Testis (tissue), 3 donors: ENCODE measurements around the gene PEX10. TPM values are rescaled to one million over a fixed set of nuclear protein-coding genes. Genes with fewer than 3 reads are reported as not detected.

Experiments
- DNase-seq: peaks from one replicate; pipeline ENCODE4 v3.0.0-alpha.2; 2019
- H3K27ac ChIP-seq, 2 donors: fragments of 200-600 bp; sonication (generic); one replicate each; pipeline ENCODE4 v1.5.1; 2019
- H3K27me3 ChIP-seq: fragments of 200-600 bp; sonication (generic); one replicate; pipeline ENCODE4 v1.5.1; 2019
- H3K36me3 ChIP-seq: fragments of 200-600 bp; sonication (generic); one replicate; pipeline ENCODE4 v1.5.1; 2017; ENCODE audit warnings: low read depth; ENCODE audit errors: missing control alignments
- H3K4me1 ChIP-seq: fragments of 200-600 bp; sonication (generic); one replicate; pipeline ENCODE4 v1.5.1; 2019
- H3K4me3 ChIP-seq, 2 donors: fragments of 200-600 bp; sonication (generic); one replicate each; pipeline ENCODE4 v1.5.1; 2017 to 2019
- H3K9me3 ChIP-seq: fragments of 200-600 bp; sonication (generic); one replicate; pipeline ENCODE4 v1.5.1; 2017
- CTCF ChIP-seq, 3 experiments: fragments of 450-650 bp in 2 of 3; fragments of 200-600 bp in 1 of 3; sonication (generic) in 1 of 3; IDR thresholded peaks; one replicate each; pipeline ENCODE4 v1.5.1; 2016 to 2019; ENCODE audit warnings: antibody characterized with exemption in 3 of 3, mild to moderate bottlenecking in 2 of 3, moderate library complexity in 1 of 3
- POLR2A ChIP-seq: fragments of 450-650 bp; IDR thresholded peaks from one replicate; pipeline ENCODE4 v1.6.1; 2017; ENCODE audit warnings: antibody characterized with exemption, mild to moderate bottlenecking, moderate library complexity
- WGBS, 2 donors: methylation state at CpG; one replicate each; pipeline ENCODE4 v1.1.5; 2018; 5-methylcytosine and 5-hydroxymethylcytosine counted together
- intact Hi-C: fragments of 100-400 bp; cut with DNase I; formaldehyde crosslinking; loops from one replicate; pipeline ENCODE4 v1.15.1; 2023; ENCODE audit warnings: low total_unique reads
- polyA plus RNA-seq: library from polyadenylated mRNA; stranded (reverse); fragments of 350-450 nt; fragmentation: Illumina TruSeq; extraction: RNeasy Lipid Tissue Mini Kit (QIAGEN cat#74804); gene quantifications from one replicate; pipeline ENCODE4 v1.2.3, GENCODE V29; 2014; ENCODE audit warnings: low read depth, low replicate concordance; ENCODE audit not compliant: insufficient read depth
- total RNA-seq, 2 donors: library from RNA; depleted of rRNA; stranded (reverse); fragments of >200 nt; gene quantifications; one replicate each; pipeline ENCODE4 v1.2.3, GENCODE V29; 2016

The PEX10 gene
- total and polyA plus RNA-seq, 3 donors from 2014 or later: 49.5 to 52.8 (median 50.4) TPM

GRCh38 chr1:2458687-2459086, 46.3 kb upstream of the PEX10 start:
- intact Hi-C loops: no loop called here
- no peak for TF ChIP-seq CTCF (IDR thresholded peaks at IDR 0.05)
- no peak for TF ChIP-seq POLR2A
- Histone ChIP-seq H3K4me3 (no peak overlapping the region), H3K9me3 (no peaks in the 10 kb centered on the region), H3K27me3 (no peaks in the 10 kb centered on the region), H3K27ac (no peak overlapping the region), H3K4me1 (peaks cover 10% of the 10 kb centered on the region), H3K36me3 (no peaks in the 10 kb centered on the region)
- DNase-seq: no peak
- WGBS, 2 donors: 82 to 94% methylated on average over 6 to 18 of the region's 18 CpGs

- no peaks in the 10 kb centered on the region for H3K36me3 ChIP-seq
- H3K4me3 ChIP-seq: no peak overlapping the region
- H3K27me3 ChIP-seq: no peaks in the 10 kb centered on the region
- no peak for TF ChIP-seq POLR2A
- TF ChIP-seq CTCF (IDR thresholded peaks at IDR 0.05): no peak
- 87 to 92% methylated on average over 16 to 17 of the region's 17 CpGs for WGBS, 2 donors
- no peaks in the 10 kb centered on the region for H3K9me3 ChIP-seq
- DNase-seq: no peak
- intact Hi-C loops: no loop called here
- no peak overlapping the region for H3K27ac ChIP-seq
- peaks cover 12% of the 10 kb centered on the region for H3K4me1 ChIP-seq
These were observed 45.1 kb upstream of the PEX10 start for GRCh38 chr1:2457444-2457843.

GRCh38 chr1:2455757-2456156, 43.4 kb upstream of the PEX10 start:
- no peaks in the 10 kb centered on the region for H3K9me3 ChIP-seq
- no peak overlapping the region for H3K4me3 ChIP-seq
- peaks cover 17% of the 10 kb centered on the region for H3K4me1 ChIP-seq
- 68 to 77% methylated on average over 20 to 21 of the region's 21 CpGs for WGBS, 2 donors
- TF ChIP-seq POLR2A (no peak), CTCF (IDR thresholded peaks at IDR 0.05) (no peak)
- H3K36me3 ChIP-seq: no peaks in the 10 kb centered on the region
- intact Hi-C loops: no loop called here
- H3K27me3 ChIP-seq: no peaks in the 10 kb centered on the region
- H3K27ac ChIP-seq: no peak overlapping the region
- DNase-seq: no peak

GRCh38 chr1:2454227-2454626, 41.9 kb upstream of the PEX10 start:
- Histone ChIP-seq H3K4me3 (no peak overlapping the region), H3K4me1 (peaks cover 10% of the 10 kb centered on the region), H3K9me3 (no peaks in the 10 kb centered on the region), H3K36me3 (no peaks in the 10 kb centered on the region), H3K27me3 (no peaks in the 10 kb centered on the region), H3K27ac (no peak overlapping the region)
- WGBS, 2 donors: 75% methylated on average over 10 of the region's 10 CpGs; no CpG with 5 or more reads in 1 of the 2 donors
- TF ChIP-seq POLR2A (no peak), CTCF (IDR thresholded peaks at IDR 0.05) (no peak)
- DNase-seq: no peak
- intact Hi-C loops: no loop called here

GRCh38 chr1:2452932-2453315, 40.6 kb upstream of the PEX10 start:
- intact Hi-C loops: no loop called here
- H3K27me3 ChIP-seq: no peaks in the 10 kb centered on the region
- 92 to 95% methylated on average over 7 to 19 of the region's 19 CpGs for WGBS, 2 donors

More at GRCh38 chr1:2452932-2453315, 40.6 kb upstream of the PEX10 start:
- Histone ChIP-seq H3K9me3 (no peaks in the 10 kb centered on the region), H3K36me3 (no peaks in the 10 kb centered on the region), H3K4me3 (no peak overlapping the region), H3K27ac (no peak overlapping the region), H3K4me1 (peaks cover 10% of the 10 kb centered on the region)
- TF ChIP-seq CTCF (IDR thresholded peaks at IDR 0.05) (no peak), POLR2A (no peak)
- no peak for DNase-seq
